Activated CD8-positive, alpha-beta memory T cell treated with anti-CD3 and anti-CD28 coated beads for 24 hours (primary cell): ENCODE data around the gene TAOK1.
A peak's percentile ranks its signal among the peaks of the same experiment; 100 is the strongest.
"Not testable (repeated sequence)": the region's sequence is repeated elsewhere in the genome, so short reads cannot be mapped to it uniquely, and the experiment has no call there.

Source experiments
- DNase-seq: peaks from one replicate; pipeline ENCODE4 v3.0.0-alpha.2; 2020

TAOK1 gene

GRCh38 chr17:29389982-29390850 lies at the start of gene TAOK1:
Gene TAOK1, plus strand, starts transcription at chr17:29390363. Its CDS starts 61,186 bp downstream, at chr17:29451549.
- DNase-seq: peak; percentile 98

- DNase-seq: no peak
Measured at GRCh38 chr17:29341726-29342125, 48.4 kb upstream of the TAOK1 start.

DNA sequence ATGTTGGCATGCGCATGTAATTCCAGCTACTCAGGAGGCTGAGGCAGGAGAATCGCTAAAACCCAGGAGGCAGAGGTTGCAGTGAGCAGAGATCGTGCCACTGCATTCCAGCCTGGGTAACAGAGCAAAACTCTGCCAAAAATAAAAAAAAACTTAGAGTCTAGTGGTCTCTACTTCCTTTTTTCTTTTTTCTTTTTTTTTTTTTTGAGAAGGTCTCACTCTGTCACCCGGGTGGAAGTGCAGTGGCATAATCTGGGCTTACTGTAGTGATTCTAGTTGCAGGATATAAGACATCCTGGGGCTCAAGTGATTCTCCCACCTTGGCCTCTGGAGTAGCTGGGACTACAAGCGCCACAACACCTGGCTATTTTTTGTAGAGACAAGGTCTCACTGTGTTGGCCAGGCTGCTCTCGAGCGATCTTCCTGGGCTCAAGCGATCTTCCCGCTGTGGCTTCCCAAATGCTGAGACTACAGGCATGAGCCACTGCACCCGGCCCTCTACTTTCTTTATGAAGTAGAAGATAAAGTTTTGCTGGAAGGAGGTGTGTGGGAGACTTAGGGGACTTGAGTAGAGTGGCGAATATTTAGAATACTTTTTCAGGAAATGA lies 47.9 kb upstream of the TAOK1 start:
- DNase-seq: no peak

GRCh38 chr17:29344201-29344856 lies 45.8 kb upstream of the TAOK1 start:
- no peak for DNase-seq

DNA sequence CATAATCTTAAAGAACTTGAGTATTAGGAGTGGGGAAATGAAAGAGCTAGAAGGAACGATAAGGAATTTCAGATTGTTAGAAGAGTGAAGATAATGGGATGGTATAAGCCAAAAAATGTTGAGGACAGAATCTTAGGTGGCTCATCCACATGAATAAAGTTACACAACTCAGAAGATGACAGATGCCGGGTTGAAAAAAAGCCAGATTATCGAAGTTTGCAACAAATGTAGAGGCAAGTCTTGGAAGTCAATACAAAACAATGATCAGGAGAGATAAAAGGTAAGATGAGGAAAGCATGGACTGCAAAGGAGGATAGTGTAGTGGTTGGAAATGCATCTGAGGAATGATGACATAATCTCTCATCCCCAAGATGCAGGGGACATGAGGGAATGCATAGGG lies 45.1 kb upstream of the TAOK1 start:
- DNase-seq: no peak

DNA sequence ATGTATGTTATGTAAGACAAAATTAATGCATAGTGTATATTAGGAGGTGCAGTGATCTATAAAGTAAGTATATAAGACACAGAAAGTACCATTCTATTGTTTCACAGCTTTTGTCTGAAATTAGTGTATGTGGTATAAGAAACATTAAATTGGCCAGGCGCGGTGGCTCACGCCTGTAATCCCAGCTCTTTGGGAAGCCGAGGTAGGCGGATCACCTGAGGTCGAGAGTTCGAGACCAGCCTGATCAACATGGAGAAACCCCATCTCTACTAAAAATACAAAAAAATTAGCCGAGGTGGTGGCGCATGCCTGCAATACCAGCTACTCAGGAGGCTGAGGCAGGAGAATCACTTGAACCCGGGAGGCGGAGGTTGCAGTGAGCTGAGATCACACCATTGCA lies 44.7 kb upstream of the TAOK1 start:
- not testable (repeated sequence) for DNase-seq

DNA sequence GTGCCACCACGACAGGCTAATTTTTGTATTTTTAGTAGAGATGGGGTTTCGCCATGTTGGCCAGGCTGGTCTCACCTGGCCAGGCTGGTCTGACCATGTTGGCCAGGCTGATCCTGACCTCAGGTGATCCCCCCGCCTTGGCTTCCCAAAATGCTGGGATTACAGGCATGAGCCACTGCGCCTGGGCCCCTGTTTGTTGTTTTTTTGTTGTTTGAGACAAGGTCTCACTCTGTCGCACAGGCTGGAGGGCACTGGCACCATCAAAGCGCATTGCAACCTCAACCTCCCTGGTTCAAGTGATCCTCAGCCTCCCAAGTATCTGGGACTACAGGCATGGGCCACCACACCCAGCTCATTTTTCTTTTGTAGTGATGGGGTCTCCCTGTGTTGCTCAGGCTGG lies 43.7 kb upstream of the TAOK1 start:
- peak; percentile 28 for DNase-seq

DNA sequence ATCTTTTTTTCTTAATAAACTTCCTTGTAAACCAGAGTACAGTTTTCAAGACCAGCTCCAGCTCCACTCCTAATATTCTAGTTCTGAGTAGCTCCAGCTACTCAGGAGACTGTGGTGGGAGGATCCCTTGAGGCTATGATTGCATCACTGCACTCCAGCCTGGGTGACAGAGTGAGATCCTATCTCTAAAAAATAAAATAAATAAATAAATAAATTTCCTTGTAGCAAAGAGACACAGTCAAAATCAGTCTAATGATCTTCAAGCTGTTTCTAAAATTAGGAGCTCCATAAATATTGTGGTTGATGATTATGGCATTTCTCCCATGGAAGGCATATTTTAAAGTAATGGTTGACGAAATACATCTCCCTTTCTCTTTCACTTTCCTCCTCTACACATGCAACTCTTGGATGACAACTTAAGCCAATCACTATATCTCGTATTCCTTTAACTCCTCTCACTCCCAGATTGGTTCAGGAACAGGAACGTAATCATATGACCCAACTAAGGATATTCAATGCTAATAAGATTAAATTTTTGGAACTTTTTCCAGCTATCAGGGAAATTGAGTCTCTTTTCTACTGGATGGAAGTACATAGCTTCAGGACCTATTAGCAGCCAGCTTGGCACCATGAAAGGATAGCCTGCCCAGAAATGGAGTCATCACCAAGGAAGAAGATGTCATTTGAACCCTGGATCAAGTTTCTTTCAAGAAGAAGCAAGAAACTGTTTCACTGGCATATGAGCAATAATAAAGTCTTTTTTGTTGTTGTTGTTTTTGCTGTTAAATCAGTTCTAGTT lies 42.1 kb upstream of the TAOK1 start:
- no peak for DNase-seq

DNA sequence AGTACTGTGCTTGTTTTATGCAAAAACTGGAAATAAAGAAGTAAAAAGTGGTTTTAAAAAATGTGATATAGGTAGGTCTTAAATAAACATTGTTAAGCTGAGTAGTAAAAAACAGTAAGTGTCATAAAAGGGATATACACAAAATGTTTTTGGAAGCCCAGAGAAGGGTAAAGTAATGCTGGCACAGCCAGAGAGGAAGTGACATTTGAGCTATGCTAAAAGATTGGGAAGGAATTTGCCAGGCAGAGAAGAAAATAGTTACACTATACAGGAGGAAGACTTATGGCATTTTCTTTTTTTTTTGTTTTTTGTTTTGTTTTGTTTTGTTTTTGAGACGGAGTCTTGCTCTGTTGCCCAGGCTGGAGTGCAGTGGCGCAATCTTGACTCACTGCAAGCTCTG lies 40.8 kb upstream of the TAOK1 start:
- DNase-seq: peak; percentile 5

DNA sequence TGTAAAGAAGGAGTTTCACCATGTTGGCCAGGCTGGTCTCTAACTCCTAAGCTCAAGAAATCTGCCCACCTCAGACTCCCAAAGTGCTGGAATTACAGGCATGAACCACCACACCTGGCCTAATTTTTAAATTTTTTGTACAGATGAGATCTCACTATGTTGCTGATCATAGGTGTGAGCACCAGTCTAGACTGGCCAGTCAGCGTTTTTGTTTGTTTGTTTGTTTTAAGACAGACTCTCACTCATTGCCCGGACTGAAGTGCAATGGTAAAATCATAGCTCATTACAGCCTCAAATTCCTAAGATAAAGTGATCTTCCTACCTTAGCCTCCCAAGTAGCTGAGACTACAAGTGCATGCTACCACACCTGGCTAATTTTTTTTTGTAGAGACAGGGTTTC lies 38.0 kb upstream of the TAOK1 start:
- DNase-seq: no peak

GRCh38 chr17:29357232-29357631 lies 32.9 kb upstream of the TAOK1 start:
- DNase-seq: no peak

DNA sequence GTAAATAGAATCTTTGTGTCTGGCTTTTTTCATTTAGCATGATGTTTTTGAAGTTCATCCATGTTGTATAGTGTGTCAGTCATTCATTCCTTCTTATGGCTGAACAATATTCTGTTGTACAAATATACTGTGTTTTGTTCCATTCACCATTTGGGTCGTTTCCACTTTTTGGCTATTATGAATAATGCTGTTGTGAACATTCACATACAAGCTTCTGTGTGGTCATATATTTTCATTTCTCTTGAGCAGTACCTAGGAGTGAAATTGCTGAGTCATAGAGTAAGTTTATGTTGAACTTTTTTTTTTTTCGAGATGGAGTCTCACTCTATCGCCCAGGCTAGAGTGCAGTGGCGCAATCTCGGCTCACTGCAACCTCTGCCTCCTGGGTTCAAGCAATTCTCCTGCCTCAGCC lies 32.3 kb upstream of the TAOK1 start:
- DNase-seq: no peak

GRCh38 chr17:29358416-29358815 lies 31.7 kb upstream of the TAOK1 start:
- DNase-seq: no peak

DNA sequence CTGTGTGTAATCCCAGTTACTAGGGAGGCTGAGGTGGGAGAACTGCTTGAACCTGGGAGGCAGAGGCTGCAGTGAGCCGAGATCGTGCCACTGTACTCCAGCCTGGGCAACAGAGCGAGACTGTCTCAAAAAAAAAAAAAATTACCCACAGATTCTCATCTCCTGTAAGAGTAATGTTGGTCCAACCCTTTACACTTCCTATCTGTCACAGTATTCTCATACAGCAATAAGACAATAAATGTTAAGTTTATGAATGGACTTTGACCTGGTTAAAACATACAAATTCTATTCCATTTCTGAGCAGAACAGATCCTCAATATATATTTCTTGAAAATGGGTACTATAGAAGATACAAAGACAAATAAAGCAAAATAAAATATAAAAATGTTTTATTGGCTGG lies 30.4 kb upstream of the TAOK1 start:
- DNase-seq: no peak

- no peak for DNase-seq
Measured at GRCh38 chr17:29363716-29364115, 26.4 kb upstream of the TAOK1 start.

DNA sequence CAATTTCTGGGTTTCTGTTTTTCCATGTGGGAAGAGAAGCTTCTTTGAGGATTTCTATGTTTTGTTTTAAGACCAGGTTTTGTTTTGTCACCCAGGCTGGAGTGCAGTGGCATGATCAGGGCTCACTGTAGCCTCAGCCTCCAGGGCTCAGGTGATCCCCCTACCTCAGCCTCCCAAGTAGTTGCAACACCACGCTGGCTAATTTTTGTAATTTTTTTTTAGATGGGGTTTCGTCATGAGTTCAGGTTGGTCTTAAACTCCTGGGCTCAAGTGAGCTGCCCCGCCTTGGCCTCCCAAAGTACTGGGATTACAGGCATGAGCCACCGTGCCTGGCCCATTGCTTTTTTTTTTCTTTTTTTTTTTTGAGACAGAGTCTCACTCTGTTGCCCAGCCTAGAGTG lies 25.5 kb upstream of the TAOK1 start:
- DNase-seq: no peak

DNA sequence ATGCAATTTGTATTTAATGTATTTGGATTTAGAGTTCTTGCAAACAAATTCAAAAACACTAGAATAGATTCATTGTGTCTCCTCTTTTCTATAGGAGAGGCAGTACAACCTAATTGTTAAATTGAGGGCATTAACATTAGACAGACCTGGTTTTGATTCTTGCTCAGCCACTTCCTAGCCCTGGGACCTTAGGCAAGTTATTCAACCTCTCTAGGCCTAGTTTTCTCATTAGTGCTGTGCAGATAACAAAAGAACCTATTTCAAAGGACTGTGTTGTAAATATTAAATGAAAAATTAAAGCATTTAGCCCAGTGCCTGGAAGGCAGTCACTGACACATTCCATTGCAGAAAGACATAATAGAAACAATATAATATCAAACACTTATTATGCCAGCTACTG lies 22.0 kb upstream of the TAOK1 start:
- no peak for DNase-seq

GRCh38 chr17:29368926-29369325 lies 21.2 kb upstream of the TAOK1 start:
- DNase-seq: no peak

- DNase-seq: peak; percentile 75
Measured at GRCh38 chr17:29369831-29370735, 20.1 kb upstream of the TAOK1 start.

DNA sequence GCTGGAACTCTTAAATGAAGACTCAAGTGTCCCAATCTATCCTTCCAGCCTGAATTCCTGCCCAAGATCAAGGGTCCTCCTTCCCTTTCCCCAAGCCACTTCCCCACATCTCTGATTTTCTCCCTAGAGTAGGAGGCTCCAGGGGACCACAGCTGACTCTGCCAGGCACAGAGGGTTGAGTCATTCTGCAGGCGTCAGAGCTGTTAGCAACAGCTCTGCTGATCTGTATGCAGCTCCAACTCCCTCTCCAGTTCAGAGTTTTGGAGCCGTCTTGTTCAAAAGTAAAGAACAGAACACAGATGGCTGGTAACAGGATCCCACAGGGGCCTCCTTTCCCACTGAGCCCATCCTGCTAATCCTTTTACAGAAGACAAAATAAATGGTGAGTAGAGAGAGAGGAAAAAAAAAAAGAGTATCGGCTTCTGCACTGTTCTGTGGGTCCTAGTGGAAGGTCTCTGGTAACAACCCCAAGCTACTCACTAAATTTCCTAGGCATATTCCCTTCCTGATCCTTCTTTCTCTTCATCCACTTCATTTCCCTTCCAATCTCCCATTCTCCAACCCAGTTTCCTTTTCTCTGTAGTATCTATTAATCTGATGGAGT lies 13.4 kb upstream of the TAOK1 start:
- DNase-seq: no peak

DNA sequence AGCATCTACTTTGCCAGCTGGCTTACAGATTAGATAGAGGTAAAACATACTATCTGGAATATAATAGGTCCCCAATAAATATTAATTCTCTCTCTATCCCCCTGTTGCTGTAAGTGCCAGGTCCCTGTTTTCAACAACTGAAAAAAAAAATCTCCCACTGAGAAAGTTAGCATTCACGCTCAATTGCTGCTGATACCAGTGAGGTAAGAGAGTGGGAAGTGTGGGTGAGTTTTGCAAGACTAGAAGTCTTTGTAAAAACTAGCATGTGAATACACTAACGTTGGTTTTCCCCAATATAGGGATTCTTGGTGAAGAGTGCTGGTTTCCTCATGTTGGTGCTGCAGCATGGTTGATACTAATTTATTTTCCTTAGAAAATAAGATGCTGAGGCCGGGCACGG lies 11.7 kb upstream of the TAOK1 start:
- DNase-seq: no peak
